K562 (cell line): ENCODE data around the gene SREBF1. TPM values are rescaled to one million over a fixed set of nuclear protein-coding genes. Genes with fewer than 3 reads are reported as not detected.
A peak's percentile ranks its signal among the peaks of the same experiment; 100 is the strongest.

Experiments
- ATAC-seq: fragments of 200-7000 bp; cut with Tn5 transposase; 3 replicates; pipeline ENCODE4 v1.9.1; 2020; ENCODE audit warnings: moderate library complexity
- BruUV-seq: library from RNA; stranded (reverse); fragments of 400-500 nt; replicated peaks from 2 replicates; lab custom pipeline; 2021; lab: Mats Ljungman, UMichigan
- CTCF ChIA-PET: fragments of 300-600 bp; formaldehyde crosslinking; extraction: SDS; loops from one replicate; lab custom pipeline; 2021; ENCODE audit warnings: low intra/inter-chr PET ratio; lab: Yijun Ruan, JAX
- POLR2A ChIA-PET: fragments of 300-600, 350-650 bp; sonication (Branson Sonifier 250); formaldehyde crosslinking; extraction: SDS; loops from one replicate; lab custom pipeline; 2021; ENCODE audit warnings: antibody characterized with exemption, inconsistent platforms; lab: Yijun Ruan, JAX
- DNase-seq, 4 experiments: peaks; one replicate each; pipeline versions ENCODE4 v3.0.0 to v3.0.0-alpha.2; 2011 to 2018; ENCODE audit warnings: low spot score in 3 of 4, mixed read lengths in 3 of 4; ENCODE audit errors: extremely low read depth in 1 of 4
- FAIRE-seq: peaks from 2 replicates; lab custom pipeline; 2011; peaks lifted over from hg19 to GRCh38; lab: Jason Lieb, UNC
- H2AFZ ChIP-seq: 2 replicates; pipeline ENCODE4 v1.6.0; 2011; ENCODE audit warnings: low read depth, low read length, control low read depth, inconsistent platforms
- H3K27ac ChIP-seq: fragments of 200-600 bp; 3 replicates; pipeline ENCODE4 v1.8.0; 2011; ENCODE audit warnings: low read depth, mild to moderate bottlenecking, control low read depth, inconsistent platforms, low read length, moderate library complexity, mixed read lengths; ENCODE audit errors: extremely low read depth
- H3K27me3 ChIP-seq, 2 experiments: fragments of 300-600 bp in 1 of 2; 2 replicates in 1 of 2; 3 replicates in 1 of 2; pipeline versions ENCODE4 v1.6.0 to v1.8.0; 2011; ENCODE audit warnings: inconsistent platforms in 2 of 2, low read length in 2 of 2, mild to moderate bottlenecking in 1 of 2, mixed read lengths in 1 of 2, moderate library complexity in 1 of 2; ENCODE audit not compliant: control insufficient read depth in 2 of 2, insufficient read depth in 2 of 2
- H3K36me3 ChIP-seq: fragments of 300-600 bp; 3 replicates; pipeline ENCODE4 v1.8.0; 2011; ENCODE audit warnings: mild to moderate bottlenecking, low read length, inconsistent platforms; ENCODE audit not compliant: control insufficient read depth, insufficient read depth
- H3K4me1 ChIP-seq, 2 experiments: fragments of 200-600 bp in 1 of 2; replicated peaks in 1 of 2; 2 replicates in 1 of 2; 3 replicates in 1 of 2; pipeline versions ENCODE4 v1.5.1 to v1.8.0; 2011; ENCODE audit warnings: inconsistent platforms in 2 of 2, low read length in 2 of 2, mild to moderate bottlenecking in 1 of 2, mixed read lengths in 1 of 2, moderate library complexity in 1 of 2; ENCODE audit not compliant: control insufficient read depth in 2 of 2, insufficient read depth in 2 of 2
- H3K4me2 ChIP-seq: 2 replicates; pipeline ENCODE4 v1.6.1; 2011; ENCODE audit warnings: low read length, control low read depth, inconsistent platforms, mixed read lengths; ENCODE audit not compliant: insufficient read depth
- H3K4me3 ChIP-seq: fragments of 200-600 bp; sonication (generic), shearing (Covaris generic); 2 replicates; pipeline ENCODE4 v1.5.1; 2016; ENCODE audit warnings: control low read depth, inconsistent platforms
- H3K79me2 ChIP-seq: fragments of 200-600 bp; 3 replicates; pipeline ENCODE4 v1.8.0; 2011; ENCODE audit warnings: low read length, inconsistent platforms; ENCODE audit not compliant: control insufficient read depth, insufficient read depth
- H3K9ac ChIP-seq, 2 experiments: 2 replicates each; pipeline versions ENCODE4 v1.6.0 to v1.6.1; 2011; ENCODE audit warnings: low read depth in 2 of 2, low read length in 2 of 2, control low read depth in 1 of 2, inconsistent platforms in 1 of 2, mild to moderate bottlenecking in 1 of 2, mixed read lengths in 1 of 2; ENCODE audit not compliant: insufficient read depth in 1 of 2
- H3K9me1 ChIP-seq: one replicate; pipeline ENCODE4 v1.6.0; 2011; ENCODE audit warnings: inconsistent platforms, mild to moderate bottlenecking, low read length, moderate library complexity; ENCODE audit not compliant: control insufficient read depth, insufficient read depth
- H3K9me3 ChIP-seq: replicated peaks from 2 replicates; pipeline ENCODE4 v1.5.1; 2011; ENCODE audit warnings: low read depth, low read length, inconsistent platforms; ENCODE audit not compliant: control insufficient read depth, insufficient read depth
- H4K20me1 ChIP-seq: replicated peaks from 2 replicates; pipeline ENCODE4 v1.6.1; 2011; ENCODE audit warnings: low read length, inconsistent platforms, mixed read lengths; ENCODE audit not compliant: control insufficient read depth, insufficient read depth
- FOXP4 ChIP-seq: sonication (generic); formaldehyde crosslinking; IDR thresholded peaks from 2 replicates; pipeline ENCODE4 v1.8.0; 2022; ENCODE audit warnings: mild to moderate bottlenecking, missing genetic modification reagents, borderline replicate concordance
- MLX ChIP-seq, 2 experiments: fragments of 450-650 bp in 1 of 2; sonication (generic) in 1 of 2; formaldehyde crosslinking; conservative IDR thresholded peaks; 2 replicates each; pipeline versions ENCODE4 v1.4.0 to v1.8.1; 2020 to 2022; ENCODE audit warnings: mild to moderate bottlenecking in 1 of 2, missing genetic modification reagents in 1 of 2
- NR0B1 ChIP-seq: fragments of 450-650 bp; IDR thresholded peaks from one replicate; pipeline ENCODE4 v1.6.1; 2018; ENCODE audit warnings: mild to moderate bottlenecking, moderate library complexity; ENCODE audit not compliant: partially characterized antibody
- ZKSCAN1 ChIP-seq: fragments of 150-350 bp; IDR thresholded peaks from 2 replicates; pipeline ENCODE4 v1.6.1; 2016; ENCODE audit warnings: low read depth, low read length
- WGBS: fragments of 100-300 bp; shearing (Covaris generic); methylation state at CpG from one replicate; pipeline ENCODE4 v1.1.6; 2016; ENCODE audit warnings: low coverage, mixed read lengths; ENCODE audit not compliant: insufficient coverage; ENCODE audit errors: missing lambda C conversion rate; 5-methylcytosine and 5-hydroxymethylcytosine counted together
- in situ Hi-C: fragments of 300-500 bp; cut with MboI; formaldehyde crosslinking; loops from 4 replicates; pipeline ENCODE4 v1.15.0; 2018; ENCODE audit warnings: inconsistent platforms, mixed read lengths
- intact Hi-C: fragments of 100-400 bp; cut with micrococcal nuclease; formaldehyde crosslinking; loops from 2 replicates; pipeline ENCODE4 v1.14.2; 2022
- polyA plus RNA-seq, 8 experiments: library from polyadenylated mRNA; depleted of rRNA in 4 of 8; stranded (reverse) in 5 of 8; unstranded in 3 of 8; fragments of >200 nt; fragmentation: Nextera tagmentation in 2 of 8; fragmentation: Illumina TruSeq in 1 of 8; extraction: Ambion mirVana in 2 of 8; extraction: Trizol in 1 of 8; gene quantifications; 2 replicates each; pipeline versions ENCODE4 v1.2.1 to v1.2.3, GENCODE V29; 2011 to 2014; ENCODE audit warnings: inconsistent platforms in 1 of 8, missing spikeins in 1 of 8
- total RNA-seq, 7 experiments: library from RNA; depleted of rRNA in 6 of 7; stranded (reverse); fragments of >200 nt in 6 of 7; fragmentation: Illumina TruSeq in 2 of 7; extraction: Trizol in 2 of 7; gene quantifications; 2 replicates each; pipeline versions ENCODE4 v1.2.1 to v1.2.3, GENCODE V29; 2011 to 2021; ENCODE audit warnings: low replicate concordance in 1 of 7

The SREBF1 gene
- total and polyA plus RNA-seq, 9 of the 15 experiments (the other 6 are each of a cell fraction or from before 2014, with no cell fraction given) = 1.6 to 169 (median 69.4) TPM

- no peak for DNase-seq
- no peak for ATAC-seq
- peaks cover 80% of the 10 kb centered on the region; the same call in 2 of the 3 replicates for H3K36me3 ChIP-seq
- H3K4me3 ChIP-seq = no peak overlapping the region
- H3K4me1 ChIP-seq = peaks cover 53% of the 10 kb centered on the region in 2 experiments
- no peak overlapping the region; the same call in 2 of the 3 replicates for H3K27ac ChIP-seq
- H3K9ac ChIP-seq = 0 out of 4 replicates have a peak overlapping the region, but pooled peaks of 1 of the 2 experiments have one; percentile 85
- BruUV-seq = no TSS peak
- in situ Hi-C loops (no loop called here), intact Hi-C loops (no loop called here)
- H2AFZ ChIP-seq = no peak overlapping the region
- no peak for TF ChIP-seq NR0B1
- TF ChIP-seq FOXP4 (CRISPR knock-in tag) = no peak
- TF ChIP-seq ZKSCAN1 = peak; percentile 75
- TF ChIP-seq MLX (CRISPR knock-in tag; conservative IDR thresholded peaks at IDR 0.05) = no peak
- FAIRE-seq = no peak
- ChIA-PET POLR2A (interaction anchor here (0.7 kb wide), 1 partner anchor 12 kb away, joined by 3 read pairs; no protein-coding TSS in a partner anchor), CTCF (no interaction called here)
- H3K9me1 ChIP-seq = no peaks in the 10 kb centered on the region
- peaks cover 96% of the 10 kb centered on the region for H3K79me2 ChIP-seq
- no peak overlapping the region for H3K4me2 ChIP-seq
- no peaks in the 10 kb centered on the region for H3K9me3 ChIP-seq
- 96% methylated on average over 2 of the region's 2 CpGs for WGBS
- H3K27me3 ChIP-seq = no peaks in the 10 kb centered on the region
- peaks cover 27% of the 10 kb centered on the region; the same call in 1 of the 2 replicates for H4K20me1 ChIP-seq
Observed at GRCh38 chr17:17830269-17830567, 6.6 kb downstream of the SREBF1 start.
